Measurements from ENCODE around the gene KCNA5.

Gene KCNA5

DNA sequence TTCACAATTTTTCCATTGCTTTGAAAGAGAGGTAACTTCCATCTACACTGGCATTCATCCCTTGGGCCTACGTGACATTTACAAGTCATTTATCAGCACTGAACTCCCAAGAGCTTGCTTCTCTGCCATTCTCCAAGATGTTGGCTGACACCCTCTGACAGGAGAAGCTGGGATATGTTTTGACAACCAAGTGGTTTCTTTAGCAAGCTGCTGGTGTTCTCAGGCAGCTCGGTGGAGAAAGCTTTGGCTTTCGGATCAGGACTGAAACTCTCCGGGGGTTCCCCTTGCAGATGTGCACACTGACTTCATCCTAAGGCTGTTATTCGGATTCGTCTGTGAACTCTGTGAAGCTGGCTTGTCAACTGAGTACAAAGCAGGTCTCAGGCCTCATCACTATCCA lies 15.7 kb downstream of the KCNA5 start:
- Histone ChIP-seq H3K4me1 (ENCODE audit: control insufficient read depth, insufficient read depth, low read length) (no peaks in the 10 kb centered on the region), H3K36me3 (ENCODE audit: control insufficient read depth, insufficient read depth, low read length) (no peaks in the 10 kb centered on the region), H3K9me3 (ENCODE audit: control insufficient read depth, low read length) (no peaks in the 10 kb centered on the region), H3K4me3 (ENCODE audit: insufficient read depth, low read depth, low read length) (no peak overlapping the region), H3K27ac (ENCODE audit: insufficient read depth, low read depth, low read length, poor library complexity, severe bottlenecking) (no peak overlapping the region), H3K27me3 (ENCODE audit: control insufficient read depth, insufficient read depth, low read length, poor library complexity, severe bottlenecking) (no peaks in the 10 kb centered on the region)
- 67 to 70% methylated on average over 6 of the region's 6 CpGs for WGBS, 2 experiments

DNA sequence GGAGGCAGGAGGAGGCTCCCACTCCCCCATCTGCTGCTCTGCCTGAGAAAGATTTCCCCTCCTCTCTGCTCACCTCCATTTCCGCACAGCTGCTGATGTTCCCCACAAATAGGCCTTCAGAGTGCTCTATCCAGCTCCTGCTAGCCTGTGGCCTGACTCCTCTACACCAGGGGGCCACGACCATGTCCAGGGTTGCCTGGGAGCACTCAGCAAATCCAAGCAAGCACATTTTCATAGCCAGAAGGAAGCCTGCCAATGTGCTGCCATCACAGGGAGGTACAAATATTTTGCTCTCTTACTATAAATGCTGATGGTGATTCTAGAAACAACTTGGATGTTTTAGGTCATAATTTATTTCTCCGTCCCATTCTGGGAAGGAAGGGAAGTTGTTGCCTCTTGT lies 17.3 kb downstream of the KCNA5 start:
- Histone ChIP-seq H3K4me1 (ENCODE audit: control insufficient read depth, insufficient read depth, low read length) (no peaks in the 10 kb centered on the region), H3K27me3 (ENCODE audit: control insufficient read depth, insufficient read depth, low read length, poor library complexity, severe bottlenecking) (no peaks in the 10 kb centered on the region), H3K9me3 (ENCODE audit: control insufficient read depth, low read length) (no peaks in the 10 kb centered on the region), H3K4me3 (ENCODE audit: insufficient read depth, low read depth, low read length) (no peak overlapping the region), H3K27ac (ENCODE audit: insufficient read depth, low read depth, low read length, poor library complexity, severe bottlenecking) (no peak overlapping the region), H3K36me3 (ENCODE audit: control insufficient read depth, insufficient read depth, low read length) (no peaks in the 10 kb centered on the region)
- 83 to 89% methylated on average over 2 to 3 of the region's 3 CpGs for WGBS, 2 experiments

DNA sequence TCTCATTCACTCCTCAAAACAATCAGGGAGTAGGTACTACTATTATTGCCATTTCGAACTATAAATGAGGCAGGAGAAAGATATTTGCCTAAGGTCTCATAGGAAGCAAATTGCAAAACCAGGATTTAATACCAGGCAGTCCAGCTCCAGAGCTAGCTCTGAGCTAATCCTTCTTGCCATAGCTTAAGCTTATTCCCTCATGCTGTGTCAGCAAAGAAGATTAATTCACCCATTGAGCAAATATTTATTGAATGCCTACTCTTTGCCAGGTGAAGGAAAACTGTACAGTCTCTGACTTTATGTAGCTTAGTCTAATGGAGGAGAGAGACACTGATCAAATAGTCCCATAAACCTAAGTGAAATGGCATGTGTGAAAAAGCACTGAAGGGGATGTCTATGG lies 19.5 kb downstream of the KCNA5 start:
- H3K9me3 ChIP-seq (ENCODE audit: control insufficient read depth, low read length) = no peaks in the 10 kb centered on the region
- H3K27ac ChIP-seq (ENCODE audit: insufficient read depth, low read depth, low read length, poor library complexity, severe bottlenecking) = no peak overlapping the region
- WGBS, 2 experiments = 88 to 100% methylated on average over 1 of the region's 1 CpG
- no peaks in the 10 kb centered on the region for H3K36me3 ChIP-seq (ENCODE audit: control insufficient read depth, insufficient read depth, low read length)
- no peaks in the 10 kb centered on the region for H3K4me1 ChIP-seq (ENCODE audit: control insufficient read depth, insufficient read depth, low read length)
- no peak overlapping the region for H3K4me3 ChIP-seq (ENCODE audit: insufficient read depth, low read depth, low read length)
- H3K27me3 ChIP-seq (ENCODE audit: control insufficient read depth, insufficient read depth, low read length, poor library complexity, severe bottlenecking) = no peaks in the 10 kb centered on the region

DNA sequence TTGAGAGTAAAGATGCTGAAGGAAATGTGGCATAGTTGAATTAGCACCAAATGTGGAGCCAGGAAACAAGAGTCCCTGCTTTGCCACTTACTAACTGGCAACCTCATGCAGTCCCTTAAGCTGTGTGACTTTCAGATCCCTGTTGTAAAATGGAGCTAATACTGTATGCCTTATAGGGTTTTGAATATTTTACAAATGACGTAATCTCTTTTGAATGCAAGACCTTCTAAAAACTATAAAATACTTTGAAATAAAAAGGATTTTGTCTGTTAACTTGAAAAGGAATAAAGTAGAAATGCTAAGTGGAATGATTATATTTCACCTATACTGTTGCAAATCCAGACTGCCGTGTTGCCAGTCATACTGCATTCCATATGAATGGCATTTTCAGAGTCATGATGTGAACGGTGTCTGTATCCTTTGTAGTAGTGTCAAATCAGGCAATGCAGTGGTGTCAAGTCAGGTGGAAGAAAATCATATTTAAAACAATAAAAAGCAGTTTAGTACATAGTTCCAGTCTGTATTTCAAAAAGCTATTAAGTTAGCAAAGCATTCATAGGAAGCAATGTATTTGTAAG lies 21.3 kb downstream of the KCNA5 start:
- Histone ChIP-seq H3K36me3 (ENCODE audit: control insufficient read depth, insufficient read depth, low read length) (no peaks in the 10 kb centered on the region), H3K27me3 (ENCODE audit: control insufficient read depth, insufficient read depth, low read length, poor library complexity, severe bottlenecking) (no peaks in the 10 kb centered on the region), H3K27ac (ENCODE audit: insufficient read depth, low read depth, low read length, poor library complexity, severe bottlenecking) (no peak overlapping the region), H3K9me3 (ENCODE audit: control insufficient read depth, low read length) (no peaks in the 10 kb centered on the region), H3K4me3 (ENCODE audit: insufficient read depth, low read depth, low read length) (no peak overlapping the region), H3K4me1 (ENCODE audit: control insufficient read depth, insufficient read depth, low read length) (peaks cover under 1% of the 10 kb centered on the region)
- 84 to 92% methylated on average over 2 to 3 of the region's 3 CpGs for WGBS, 2 experiments

DNA sequence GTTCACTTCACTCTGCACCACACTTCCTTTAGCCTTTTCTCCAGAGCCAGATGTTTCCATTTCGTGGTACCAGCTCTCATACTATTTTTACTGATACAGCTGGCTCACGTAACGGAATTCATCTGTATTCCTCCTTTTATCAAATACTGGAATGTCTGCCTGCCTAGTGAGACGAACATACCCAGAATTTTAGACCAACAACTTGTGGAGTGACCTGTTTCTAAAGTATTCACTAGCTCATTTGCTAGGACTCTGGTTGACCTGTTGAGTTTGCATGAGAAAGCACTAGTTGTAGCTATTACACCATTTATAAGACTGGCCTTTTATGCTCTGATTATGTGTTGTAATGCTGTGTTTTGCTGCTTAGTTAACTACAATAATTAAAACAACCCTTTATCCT lies 22.6 kb downstream of the KCNA5 start:
- Histone ChIP-seq H3K4me3 (ENCODE audit: insufficient read depth, low read depth, low read length) (no peak overlapping the region), H3K36me3 (ENCODE audit: control insufficient read depth, insufficient read depth, low read length) (no peaks in the 10 kb centered on the region), H3K27ac (ENCODE audit: insufficient read depth, low read depth, low read length, poor library complexity, severe bottlenecking) (no peak overlapping the region), H3K4me1 (ENCODE audit: control insufficient read depth, insufficient read depth, low read length) (peaks cover 9% of the 10 kb centered on the region), H3K27me3 (ENCODE audit: control insufficient read depth, insufficient read depth, low read length, poor library complexity, severe bottlenecking) (no peaks in the 10 kb centered on the region), H3K9me3 (ENCODE audit: control insufficient read depth, low read length) (no peaks in the 10 kb centered on the region)
- WGBS, 2 experiments = 91% methylated on average over 4 of the region's 4 CpGs

DNA sequence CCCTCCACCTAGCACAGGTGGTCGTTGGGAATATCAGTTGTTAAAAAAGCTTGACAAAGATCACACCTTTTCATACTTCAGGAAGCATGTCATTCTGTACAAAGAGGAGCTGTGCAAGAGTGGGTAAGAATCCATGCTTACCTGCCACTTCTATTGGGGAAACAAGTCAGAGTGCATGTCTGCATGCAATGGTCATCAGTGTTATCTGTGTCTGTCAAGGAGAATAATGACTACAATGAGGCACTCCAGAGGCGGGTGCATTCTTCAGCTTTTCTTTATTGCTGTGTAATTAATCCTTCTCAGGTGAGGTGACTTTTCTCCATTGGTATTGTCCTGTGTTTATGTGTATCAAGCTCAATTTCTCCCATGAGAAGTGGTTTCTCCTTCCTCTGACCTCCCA lies 24.4 kb downstream of the KCNA5 start:
- Histone ChIP-seq H3K4me3 (ENCODE audit: insufficient read depth, low read depth, low read length) (no peak overlapping the region), H3K27ac (ENCODE audit: insufficient read depth, low read depth, low read length, poor library complexity, severe bottlenecking) (no peak overlapping the region), H3K9me3 (ENCODE audit: control insufficient read depth, low read length) (no peaks in the 10 kb centered on the region), H3K27me3 (ENCODE audit: control insufficient read depth, insufficient read depth, low read length, poor library complexity, severe bottlenecking) (no peaks in the 10 kb centered on the region), H3K4me1 (ENCODE audit: control insufficient read depth, insufficient read depth, low read length) (peaks cover 13% of the 10 kb centered on the region), H3K36me3 (ENCODE audit: control insufficient read depth, insufficient read depth, low read length) (no peaks in the 10 kb centered on the region)
- WGBS, 2 experiments = 78 to 83% methylated on average over 2 of the region's 2 CpGs

DNA sequence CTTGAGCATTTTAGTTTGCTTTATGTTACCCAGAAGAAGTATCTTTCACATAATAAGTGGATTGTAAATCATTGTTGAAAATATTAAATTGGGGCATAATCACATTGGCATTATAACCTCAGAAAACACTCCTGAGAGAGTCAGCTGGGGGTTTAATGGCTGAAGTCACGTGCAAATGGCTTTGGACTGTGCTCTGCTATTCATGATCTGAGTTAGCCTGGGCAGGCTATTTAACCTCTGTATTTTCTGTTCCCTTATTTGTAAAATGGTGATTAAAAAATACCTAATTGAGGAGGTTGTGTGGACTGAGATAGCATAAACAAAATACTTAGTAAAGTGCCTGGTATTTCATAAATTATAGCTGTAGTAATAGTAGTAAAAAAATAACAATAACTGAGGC lies 24.9 kb downstream of the KCNA5 start:
- H3K4me1 ChIP-seq (ENCODE audit: control insufficient read depth, insufficient read depth, low read length) = peaks cover 13% of the 10 kb centered on the region
- H3K27ac ChIP-seq (ENCODE audit: insufficient read depth, low read depth, low read length, poor library complexity, severe bottlenecking) = no peak overlapping the region
- 87 to 88% methylated on average over 1 of the region's 1 CpG for WGBS, 2 experiments
- no peaks in the 10 kb centered on the region for H3K9me3 ChIP-seq (ENCODE audit: control insufficient read depth, low read length)
- H3K4me3 ChIP-seq (ENCODE audit: insufficient read depth, low read depth, low read length) = no peak overlapping the region
- no peaks in the 10 kb centered on the region for H3K27me3 ChIP-seq (ENCODE audit: control insufficient read depth, insufficient read depth, low read length, poor library complexity, severe bottlenecking)
- no peaks in the 10 kb centered on the region for H3K36me3 ChIP-seq (ENCODE audit: control insufficient read depth, insufficient read depth, low read length)

DNA sequence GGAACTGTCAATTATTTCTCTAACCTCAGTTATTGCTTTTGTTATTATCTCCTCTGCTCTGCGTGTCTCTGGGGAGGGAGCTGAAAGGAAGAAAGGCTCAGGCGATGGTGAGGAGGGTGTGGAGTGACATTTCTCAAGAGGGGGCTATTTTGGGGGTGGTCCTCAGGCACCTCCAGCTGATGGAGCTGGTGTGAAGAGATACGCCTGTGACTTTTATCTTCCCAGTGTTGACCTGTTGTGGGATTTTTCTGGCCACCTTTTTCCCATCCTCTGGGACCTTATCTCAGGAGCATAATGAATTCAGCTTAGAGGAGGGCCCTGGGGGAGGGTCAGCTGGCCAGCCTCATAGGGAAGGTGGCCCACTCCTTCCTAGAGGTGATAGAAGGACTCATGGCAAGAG lies 26.4 kb downstream of the KCNA5 start:
- H3K27me3 ChIP-seq (ENCODE audit: control insufficient read depth, insufficient read depth, low read length, poor library complexity, severe bottlenecking) = no peaks in the 10 kb centered on the region
- H3K9me3 ChIP-seq (ENCODE audit: control insufficient read depth, low read length) = no peaks in the 10 kb centered on the region
- WGBS, 2 experiments = 69 to 81% methylated on average over 3 of the region's 3 CpGs
- H3K4me3 ChIP-seq (ENCODE audit: insufficient read depth, low read depth, low read length) = no peak overlapping the region
- H3K27ac ChIP-seq (ENCODE audit: insufficient read depth, low read depth, low read length, poor library complexity, severe bottlenecking) = no peak overlapping the region
- H3K4me1 ChIP-seq (ENCODE audit: control insufficient read depth, insufficient read depth, low read length) = peaks cover 13% of the 10 kb centered on the region
- H3K36me3 ChIP-seq (ENCODE audit: control insufficient read depth, insufficient read depth, low read length) = no peaks in the 10 kb centered on the region

DNA sequence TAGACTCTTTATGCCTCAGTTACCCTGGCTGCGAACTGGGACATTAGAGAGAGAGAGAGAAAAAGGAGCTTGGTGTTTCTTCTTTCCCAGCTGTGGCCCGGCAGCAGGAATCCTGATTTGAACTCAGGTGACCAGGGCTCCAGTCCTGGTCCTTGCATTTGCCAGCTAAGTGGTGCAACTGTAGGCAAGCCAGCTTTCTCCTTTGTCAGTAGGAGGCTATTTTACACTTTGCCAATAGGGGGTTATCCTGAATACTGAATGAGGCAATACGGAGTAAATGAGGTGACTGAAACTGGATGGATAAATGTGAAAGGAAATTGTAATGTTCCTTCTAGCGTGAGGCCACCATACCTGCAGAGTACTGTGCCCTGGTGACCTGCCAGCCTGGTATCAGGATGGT lies 27.8 kb downstream of the KCNA5 start:
- no peak overlapping the region for H3K4me3 ChIP-seq (ENCODE audit: insufficient read depth, low read depth, low read length)
- H3K4me1 ChIP-seq (ENCODE audit: control insufficient read depth, insufficient read depth, low read length) = peaks cover 13% of the 10 kb centered on the region
- no peaks in the 10 kb centered on the region for H3K27me3 ChIP-seq (ENCODE audit: control insufficient read depth, insufficient read depth, low read length, poor library complexity, severe bottlenecking)
- no peaks in the 10 kb centered on the region for H3K9me3 ChIP-seq (ENCODE audit: control insufficient read depth, low read length)
- H3K36me3 ChIP-seq (ENCODE audit: control insufficient read depth, insufficient read depth, low read length) = no peaks in the 10 kb centered on the region
- WGBS, 2 experiments = 64 to 72% methylated on average over 4 of the region's 4 CpGs
- H3K27ac ChIP-seq (ENCODE audit: insufficient read depth, low read depth, low read length, poor library complexity, severe bottlenecking) = no peak overlapping the region

DNA sequence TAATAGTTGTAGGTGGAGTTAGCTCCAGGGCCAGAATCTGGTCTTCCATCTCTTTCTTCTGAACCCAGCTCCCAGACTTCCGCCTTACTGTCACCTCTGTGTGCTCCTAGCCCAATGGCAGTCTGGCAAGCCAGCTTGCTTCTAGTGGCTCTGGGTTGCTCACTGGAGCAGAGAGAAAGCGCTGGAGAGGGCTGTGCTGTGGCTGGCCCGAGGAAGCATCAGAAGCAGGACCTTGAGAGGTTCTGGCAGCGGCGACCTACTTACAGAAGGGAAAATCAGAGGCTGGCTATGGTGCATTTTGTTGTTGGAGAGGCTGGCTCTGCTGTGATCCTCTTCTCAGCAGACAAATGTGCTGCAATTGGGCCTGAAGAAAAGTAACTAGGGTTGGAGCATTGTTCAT lies 28.6 kb downstream of the KCNA5 start:
- Histone ChIP-seq H3K27me3 (ENCODE audit: control insufficient read depth, insufficient read depth, low read length, poor library complexity, severe bottlenecking) (no peaks in the 10 kb centered on the region), H3K4me1 (ENCODE audit: control insufficient read depth, insufficient read depth, low read length) (peaks cover 13% of the 10 kb centered on the region), H3K9me3 (ENCODE audit: control insufficient read depth, low read length) (no peaks in the 10 kb centered on the region), H3K36me3 (ENCODE audit: control insufficient read depth, insufficient read depth, low read length) (no peaks in the 10 kb centered on the region), H3K27ac (ENCODE audit: insufficient read depth, low read depth, low read length, poor library complexity, severe bottlenecking) (no peak overlapping the region), H3K4me3 (ENCODE audit: insufficient read depth, low read depth, low read length) (no peak overlapping the region)
- 92 to 96% methylated on average over 5 of the region's 5 CpGs for WGBS, 2 experiments

DNA sequence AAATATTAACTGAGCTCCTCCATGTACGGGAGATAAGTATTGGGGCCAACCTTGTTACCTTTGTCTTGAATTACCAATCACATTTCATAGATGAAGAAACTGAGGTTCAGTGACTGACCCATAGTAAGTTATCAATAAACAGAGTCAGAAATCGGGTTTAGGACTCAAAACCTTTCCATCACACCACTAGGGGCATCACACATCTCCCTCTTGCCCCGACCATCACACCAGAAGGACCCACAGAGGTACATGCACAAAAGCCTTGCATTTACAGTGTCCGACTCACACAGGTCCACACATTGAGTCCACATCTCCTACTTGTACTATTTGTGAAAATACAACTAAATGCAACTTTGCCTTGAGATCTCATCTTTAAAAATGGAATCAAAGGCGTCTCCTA lies 29.4 kb downstream of the KCNA5 start:
- Histone ChIP-seq H3K36me3 (ENCODE audit: control insufficient read depth, insufficient read depth, low read length) (no peaks in the 10 kb centered on the region), H3K9me3 (ENCODE audit: control insufficient read depth, low read length) (no peaks in the 10 kb centered on the region), H3K4me3 (ENCODE audit: insufficient read depth, low read depth, low read length) (no peak overlapping the region), H3K4me1 (ENCODE audit: control insufficient read depth, insufficient read depth, low read length) (peaks cover 13% of the 10 kb centered on the region), H3K27ac (ENCODE audit: insufficient read depth, low read depth, low read length, poor library complexity, severe bottlenecking) (no peak overlapping the region), H3K27me3 (ENCODE audit: control insufficient read depth, insufficient read depth, low read length, poor library complexity, severe bottlenecking) (no peaks in the 10 kb centered on the region)
- 91 to 92% methylated on average over 5 of the region's 5 CpGs for WGBS, 2 experiments

All from ectodermal cell (in vitro differentiated cells).